Measurements from ENCODE around the gene NEU2.

The NEU2 gene

GRCh38 chr2:233079953-233080835 lies 47.7 kb downstream of the NEU2 start:
- DNase-seq: no peak

GRCh38 chr2:233080836-233081229 lies 48.4 kb downstream of the NEU2 start:
- DNase-seq: no peak

GRCh38 chr2:233081232-233081730 lies 48.8 kb downstream of the NEU2 start:
- DNase-seq: no peak

GRCh38 chr2:233081731-233082221 lies 49.3 kb downstream of the NEU2 start:
- DNase-seq: no peak

- no peak for DNase-seq
These were observed 49.9 kb downstream of the NEU2 start for GRCh38 chr2:233082222-233082930.

- no peak for DNase-seq
These were observed 50.7 kb downstream of the NEU2 start for GRCh38 chr2:233082931-233083755.

GRCh38 chr2:233083782-233084181 lies 51.3 kb downstream of the NEU2 start:
- DNase-seq: no peak

- no peak for DNase-seq
These were observed 52.0 kb downstream of the NEU2 start for GRCh38 chr2:233084488-233084887.

Data from activated CD4-positive, CD25-positive, alpha-beta regulatory T cell (primary cell).